Forelimb muscle (tissue), 1 donor: ENCODE results near the gene EFNA4. TPM values are rescaled to one million over a fixed set of nuclear protein-coding genes. Genes with fewer than 3 reads are reported as not detected.

Experiments
- DNase-seq: peaks from one replicate; pipeline ENCODE4 v3.0.0-alpha.2; 2013; ENCODE audit warnings: low read depth
- polyA plus RNA-seq: library from polyadenylated mRNA; unstranded; fragments of 120-200 nt; gene quantifications from one replicate; pipeline ENCODE4 v1.2.1, GENCODE V29; 2013; ENCODE audit not compliant: insufficient read length

EFNA4 gene
- polyA plus RNA-seq, 1 donor: 6.5 TPM

DNA sequence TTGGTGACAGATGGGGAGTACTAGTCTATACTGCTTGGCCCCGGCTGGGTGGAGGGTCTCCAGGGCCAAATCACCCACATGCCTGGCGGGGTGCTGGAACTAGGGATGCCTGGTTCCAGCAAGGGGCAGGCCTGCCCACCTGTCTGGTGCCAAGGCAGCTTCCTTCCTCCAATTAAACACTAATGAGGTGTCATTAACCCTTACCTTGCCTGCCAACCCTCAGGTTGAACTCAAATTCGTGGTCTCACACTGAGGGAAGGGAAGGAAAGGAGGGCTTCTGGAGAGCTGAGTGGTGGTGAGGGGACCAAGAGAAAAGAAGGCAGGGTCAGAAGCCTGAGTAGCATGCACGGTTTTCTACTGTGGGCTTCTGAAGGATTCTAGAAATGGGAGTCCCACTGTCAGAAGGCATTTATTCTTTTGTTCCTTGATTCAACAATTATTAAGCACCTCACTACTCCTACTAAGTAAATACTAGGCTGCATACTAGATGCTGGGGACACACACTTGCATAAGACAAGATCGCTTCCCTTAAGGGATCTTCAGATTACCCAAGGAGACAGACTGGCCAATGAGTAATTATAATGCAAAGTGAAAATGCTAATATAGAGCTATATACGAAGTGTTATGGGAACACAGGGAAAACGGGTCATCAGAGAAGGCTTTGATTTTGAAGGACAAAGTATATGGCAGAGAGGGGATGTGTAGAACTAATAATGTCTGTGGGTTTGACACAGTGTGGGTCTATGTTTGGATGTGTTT, 9.2 kb downstream of the EFNA4 start:
- no peak for DNase-seq

DNA sequence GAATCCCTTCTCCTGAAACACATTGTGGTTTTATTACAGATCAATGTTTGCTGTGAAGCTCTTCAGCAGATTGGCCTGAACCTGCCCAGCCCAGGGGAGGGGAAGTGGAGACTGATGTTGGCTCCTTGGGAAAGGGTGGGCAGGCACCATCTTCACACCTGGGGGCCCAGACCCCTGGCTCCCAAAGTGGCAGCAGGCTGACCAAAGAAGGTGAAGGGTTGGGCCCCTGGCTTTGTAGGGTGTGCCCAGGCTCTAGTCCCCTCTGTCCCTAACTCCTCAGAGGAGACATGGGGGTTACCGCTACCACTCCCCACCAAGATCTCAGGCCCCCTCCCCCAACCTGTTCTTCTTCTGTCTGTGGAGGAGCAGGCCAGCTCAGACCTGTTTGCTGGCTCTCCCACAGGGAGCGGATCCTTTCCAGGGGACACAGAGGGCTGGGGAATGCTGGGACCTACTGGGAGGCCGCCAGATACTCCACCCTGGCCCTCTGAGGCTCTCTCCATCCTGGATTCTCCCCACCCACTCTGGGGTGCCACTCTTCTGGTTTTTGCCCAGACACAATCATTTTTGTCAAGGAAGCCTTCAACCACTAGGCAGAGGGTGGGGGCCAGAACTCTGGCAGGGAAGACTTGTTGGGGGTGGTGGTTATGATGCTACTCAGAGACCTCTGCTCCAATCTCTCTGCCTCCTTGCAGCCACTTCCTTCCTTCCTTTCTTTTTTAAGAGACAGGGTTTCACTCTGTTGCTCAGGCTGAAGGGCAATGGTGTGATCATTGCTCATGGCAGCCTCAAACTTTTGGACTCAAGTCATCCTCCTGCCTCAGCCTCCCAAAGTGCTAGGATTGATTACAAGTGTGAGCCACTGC, 10.1 kb downstream of the EFNA4 start:
- no peak for DNase-seq

DNA sequence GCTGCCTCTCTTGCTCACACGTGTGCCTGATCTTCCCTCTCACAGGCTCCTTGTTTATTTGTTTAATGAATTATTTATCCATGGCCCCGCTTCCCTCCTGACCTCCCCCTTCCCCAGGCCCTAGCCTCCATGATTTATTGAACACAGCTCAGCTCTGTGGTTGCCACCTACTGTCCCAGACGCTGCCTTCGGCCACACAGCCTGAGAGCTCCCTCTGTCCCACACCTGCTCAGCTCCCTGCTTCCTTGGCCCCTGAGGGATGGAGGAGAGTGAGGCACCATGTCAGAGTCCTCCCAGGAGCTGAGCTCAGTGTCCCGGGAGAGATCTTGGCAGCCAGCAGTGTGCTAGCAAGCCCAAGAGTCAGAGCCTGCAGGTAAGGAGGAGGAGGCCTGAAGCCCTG, 12.0 kb downstream of the EFNA4 start:
- no peak for DNase-seq

DNA sequence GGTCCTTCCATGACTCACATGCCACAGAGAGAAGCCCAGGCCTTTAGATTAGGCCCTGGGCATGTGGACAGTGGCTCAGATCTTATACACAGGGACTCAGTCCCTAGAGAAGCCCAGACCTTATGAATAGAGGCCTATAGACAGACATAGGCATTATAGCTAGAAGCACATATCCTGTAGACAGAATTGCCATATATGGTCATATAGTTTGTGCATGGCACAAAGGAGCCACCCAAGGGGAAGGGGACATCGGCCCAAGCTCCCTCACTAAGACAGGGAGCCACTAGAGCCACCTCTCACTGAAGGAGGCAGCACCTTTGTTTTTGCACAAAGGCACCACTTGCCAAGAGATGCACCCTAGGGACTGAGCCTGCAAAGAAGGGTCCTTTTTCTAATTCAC, 12.8 kb downstream of the EFNA4 start:
- no peak for DNase-seq

DNA sequence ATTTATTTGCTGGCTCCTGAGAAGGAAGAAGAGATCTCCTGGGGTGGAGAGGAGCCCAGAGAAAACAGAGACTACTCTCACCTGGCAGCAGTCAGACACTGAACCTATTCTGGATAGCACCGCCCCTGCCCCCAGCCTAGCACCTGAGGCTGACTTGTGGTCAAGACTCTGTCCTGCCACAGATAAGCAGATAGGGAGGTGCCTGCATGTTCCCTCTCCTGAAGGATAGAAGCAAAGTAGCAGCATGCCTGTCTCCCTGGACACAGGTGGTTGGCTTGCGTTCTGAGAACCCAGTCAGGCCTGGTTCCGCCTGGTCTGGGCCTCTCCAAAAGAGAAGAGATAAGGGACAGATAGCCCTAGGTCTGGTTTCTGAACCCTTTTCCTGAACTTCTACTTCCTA, 13.8 kb downstream of the EFNA4 start:
- no peak for DNase-seq

DNA sequence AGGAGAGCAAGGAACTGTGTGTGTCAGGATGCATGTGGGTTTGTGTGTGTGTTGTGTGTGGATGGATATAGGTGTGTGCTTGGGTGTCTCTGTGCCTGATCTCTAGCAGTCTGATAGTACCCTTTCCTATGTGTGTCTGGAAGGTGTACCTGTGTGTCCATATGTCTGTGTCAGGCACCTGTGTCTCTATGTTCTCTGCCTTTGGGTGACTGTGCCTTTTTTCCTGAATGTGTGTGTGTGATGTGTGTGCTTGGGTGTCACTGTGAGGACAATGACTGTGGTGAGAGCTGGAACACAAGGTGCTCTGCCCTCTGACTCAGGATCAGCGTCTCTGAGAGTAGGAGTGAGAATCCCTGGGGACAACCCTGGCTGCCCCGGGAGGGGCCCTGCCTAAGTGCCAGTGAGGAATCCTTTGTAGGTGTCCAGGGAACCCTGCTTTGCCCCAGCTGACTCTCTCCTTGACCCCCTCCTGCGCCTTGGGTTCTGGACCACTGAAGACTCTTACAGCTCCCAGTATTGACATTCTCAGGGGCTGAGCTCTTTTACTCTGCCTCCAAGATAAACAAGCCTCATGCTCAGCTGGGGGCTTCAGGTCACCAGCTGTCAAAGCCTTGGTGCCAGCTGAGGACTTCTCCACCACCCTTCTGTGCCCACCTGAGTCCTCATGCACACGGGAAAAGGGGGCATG, 14.4 kb downstream of the EFNA4 start:
- no peak for DNase-seq

DNA sequence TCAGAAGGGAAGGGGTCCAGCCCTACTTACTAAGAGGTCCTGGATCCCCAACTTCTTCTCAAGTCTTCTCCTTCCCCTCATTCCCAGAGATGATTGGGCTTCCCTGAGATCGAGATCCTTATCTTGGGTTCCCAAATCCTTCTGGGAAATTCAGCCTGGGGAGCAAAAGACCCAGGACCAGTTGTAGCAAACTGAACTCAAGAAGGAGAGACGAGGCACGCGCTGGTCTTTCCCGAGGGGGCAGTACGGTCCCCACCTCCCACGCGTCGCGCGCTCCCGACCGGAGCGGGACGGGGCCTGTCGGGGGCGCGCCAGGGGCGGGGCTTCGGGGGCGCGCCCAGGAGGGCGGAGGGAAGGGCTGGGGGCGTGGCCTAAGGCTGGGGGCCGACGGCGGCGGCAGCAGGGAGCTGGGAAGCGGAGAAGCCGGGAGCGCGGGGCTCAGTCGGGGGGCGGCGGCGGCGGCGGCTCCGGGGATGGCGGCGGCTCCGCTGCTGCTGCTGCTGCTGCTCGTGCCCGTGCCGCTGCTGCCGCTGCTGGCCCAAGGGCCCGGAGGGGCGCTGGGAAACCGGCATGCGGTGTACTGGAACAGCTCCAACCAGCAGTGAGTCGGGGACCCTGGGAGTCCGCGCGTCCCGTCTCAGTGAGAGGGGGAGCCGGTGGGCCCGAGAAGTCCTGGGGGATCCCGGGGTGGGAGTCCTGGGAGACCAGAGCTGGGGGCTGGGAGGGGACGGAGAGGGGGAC, 15.1 kb downstream of the EFNA4 start, which contains the start of gene EFNA3:
EFNA3 (plus strand) TSS at position 369 of the 741 bp plus-strand sequence; CDS start at position 474, 105 bp downstream.
- DNase-seq: no peak

DNA sequence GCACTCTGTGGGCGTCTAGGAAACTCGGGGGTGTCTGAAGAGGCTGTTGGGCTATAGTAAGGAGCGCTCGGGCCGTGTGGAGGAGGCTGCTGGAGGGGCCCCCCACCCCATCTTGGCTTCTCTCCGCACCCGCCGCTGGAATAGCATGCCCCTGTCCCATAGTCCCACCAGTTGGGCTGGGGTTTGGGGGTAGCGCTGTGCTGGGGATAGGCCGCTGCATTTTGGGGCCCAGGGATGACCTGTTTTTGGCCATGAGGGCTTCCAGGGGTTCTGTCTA, 15.6 kb downstream of the EFNA4 start:
- no peak for DNase-seq

DNA sequence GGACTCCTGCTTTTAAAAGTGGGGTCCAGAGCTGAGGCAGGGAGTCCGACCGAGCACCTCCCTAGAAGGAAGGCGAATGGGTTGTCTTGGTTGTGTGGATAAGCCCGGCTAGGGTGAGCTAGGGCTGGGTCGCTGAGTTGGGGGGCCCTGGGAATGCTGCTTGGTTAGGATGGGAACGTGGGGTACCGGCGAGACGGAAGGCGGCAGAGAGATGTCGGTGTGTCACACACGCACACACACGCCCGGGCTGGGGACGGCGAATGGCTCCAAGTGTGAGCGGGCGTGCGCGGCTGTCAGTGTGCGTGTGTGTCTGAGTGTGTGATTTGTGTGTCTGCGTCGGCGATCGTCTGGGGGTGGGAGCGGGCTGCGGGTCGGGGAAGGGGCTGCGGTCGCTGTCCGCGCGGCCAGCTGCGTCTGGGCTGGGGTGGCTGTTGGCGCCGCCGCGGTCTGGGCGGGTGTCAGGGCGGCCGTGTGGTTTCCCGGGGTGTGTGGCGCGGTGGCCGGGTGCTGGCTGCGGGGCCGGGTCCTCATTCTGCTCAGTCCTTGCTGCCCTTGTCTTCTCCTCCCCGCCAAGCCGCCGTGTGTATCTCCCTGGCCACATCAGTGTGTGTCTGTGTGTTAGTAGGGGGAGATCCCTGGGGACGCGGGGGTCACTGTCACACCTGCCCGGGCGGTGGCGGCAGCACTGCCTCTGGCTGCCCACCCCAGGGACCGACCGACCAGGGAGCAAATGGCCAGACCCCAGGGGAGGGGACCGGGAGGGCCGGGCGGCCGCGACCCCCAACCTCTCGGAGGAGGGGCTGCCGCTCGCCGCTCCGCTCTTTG, 16.2 kb downstream of the EFNA4 start:
- DNase-seq: no peak

DNA sequence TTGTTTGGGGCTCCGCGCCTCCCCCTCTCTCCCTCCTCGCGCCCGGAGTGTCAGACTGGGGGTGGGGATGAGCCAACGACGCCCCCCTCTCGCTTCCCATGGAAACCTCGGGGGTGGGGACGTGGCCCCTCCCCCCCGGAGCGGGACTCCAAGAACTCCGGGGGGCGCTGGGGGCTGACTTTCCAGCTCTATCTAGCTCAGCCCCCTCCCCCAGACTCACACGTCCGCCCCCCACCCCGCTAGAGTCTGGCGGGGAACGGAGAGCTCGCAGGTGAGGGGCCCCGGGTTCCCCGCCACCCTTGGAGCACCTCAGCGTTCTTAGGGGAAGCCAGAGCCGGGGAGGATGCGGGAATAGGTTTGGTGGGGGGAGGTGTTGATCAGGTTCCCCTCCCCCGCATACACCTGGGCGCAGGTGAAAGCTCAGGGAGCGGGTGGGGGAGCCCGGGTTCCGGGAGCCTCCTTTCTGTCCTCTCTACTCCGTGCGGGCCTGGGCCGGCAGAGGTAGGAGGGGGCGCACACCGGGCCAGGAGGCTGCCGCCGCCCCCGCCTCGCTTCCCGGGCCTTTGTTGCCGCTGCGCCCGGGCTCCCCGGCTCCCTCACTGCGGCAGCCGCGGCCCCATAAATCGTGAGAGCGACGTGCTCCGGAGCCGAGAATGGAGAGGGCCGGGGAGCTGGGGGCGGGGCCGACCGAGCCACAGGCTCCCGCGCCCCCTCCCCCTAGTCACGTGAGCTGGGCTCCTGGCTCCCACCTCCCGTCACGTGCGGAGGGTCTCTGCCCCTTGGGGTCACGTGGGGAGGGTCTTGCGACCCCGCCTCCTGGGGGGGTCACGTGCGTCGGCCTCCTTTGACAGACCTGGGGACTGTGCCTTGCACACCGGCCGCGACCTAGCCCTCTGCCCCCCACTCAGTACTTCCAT, 17.0 kb downstream of the EFNA4 start:
- no peak for DNase-seq

DNA sequence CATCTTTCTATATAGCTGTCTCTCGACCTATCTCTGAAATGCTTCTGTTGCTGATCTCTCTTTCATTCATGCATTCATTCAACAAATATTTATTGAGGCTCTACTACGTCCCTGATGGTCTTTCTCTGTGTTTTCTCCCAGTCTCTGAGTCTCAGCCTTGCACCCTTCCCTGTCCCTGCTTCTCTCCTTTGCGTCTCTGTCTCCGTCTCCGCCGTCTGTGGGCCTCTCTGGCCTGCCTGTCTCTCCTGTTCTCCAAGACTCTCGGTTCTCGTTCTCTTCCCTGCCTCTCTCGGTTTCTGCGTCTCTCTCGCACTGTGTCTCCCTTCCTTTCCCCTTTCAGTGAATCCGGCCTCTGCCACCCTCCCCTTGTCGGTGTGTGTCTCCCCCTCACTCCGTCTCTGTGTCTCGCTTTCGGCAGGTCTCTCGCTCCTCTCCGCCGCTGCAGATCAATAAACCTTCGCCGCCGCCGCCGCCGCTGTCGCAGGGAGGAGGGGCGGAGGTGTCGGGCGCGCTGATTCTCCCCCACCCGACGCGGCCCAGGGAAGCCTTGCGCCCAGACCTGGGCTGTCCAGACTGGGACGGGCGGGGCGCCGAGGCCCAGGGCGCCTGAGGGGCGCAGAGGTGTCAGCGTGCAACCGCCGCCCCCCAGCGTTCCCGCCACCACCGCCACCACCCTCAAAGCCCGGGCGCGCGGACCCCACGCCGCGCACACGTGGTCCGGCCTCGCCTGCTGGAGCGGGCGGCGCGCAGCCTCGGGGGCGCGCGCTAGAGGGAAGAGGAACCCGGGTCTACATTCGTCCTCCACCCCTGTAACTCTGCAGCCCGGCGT, 18.1 kb downstream of the EFNA4 start:
- no peak for DNase-seq

DNA sequence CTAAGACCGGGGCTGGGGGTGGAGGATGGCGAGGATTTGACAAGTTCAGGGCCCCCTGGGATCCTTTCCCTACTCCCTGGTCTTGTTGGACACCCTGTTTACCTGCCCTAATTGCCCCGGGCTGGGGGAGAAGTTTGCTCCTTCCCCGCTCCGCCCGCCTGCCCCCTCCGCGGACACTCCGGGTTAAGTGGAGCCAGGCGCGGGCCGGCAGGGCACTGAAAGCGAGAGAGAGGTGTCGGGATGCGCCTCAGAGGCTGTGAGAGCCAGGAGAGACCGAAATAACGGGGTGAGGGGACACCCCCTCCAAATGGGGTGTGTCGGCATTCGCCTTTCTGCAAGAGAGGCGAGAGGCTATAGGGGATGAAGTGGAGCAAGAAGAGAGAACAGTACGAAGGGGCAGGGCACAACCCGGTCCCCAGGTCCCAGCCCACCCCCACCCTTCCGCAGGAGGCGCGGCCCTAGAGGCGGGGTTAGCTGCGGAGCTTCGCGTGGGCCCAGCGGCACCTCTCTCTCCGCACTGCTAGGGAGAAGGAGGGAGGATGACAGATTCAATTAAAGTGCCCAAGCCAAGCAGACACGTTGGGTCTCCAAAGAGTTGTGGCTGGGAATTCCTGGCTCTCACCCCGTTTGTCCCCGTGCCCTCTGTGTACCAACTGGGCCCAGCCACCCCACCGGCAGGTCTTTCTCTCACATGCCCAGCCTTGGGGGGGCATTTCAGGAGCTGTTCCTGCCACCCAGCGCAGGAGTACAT, 18.9 kb downstream of the EFNA4 start:
- no peak for DNase-seq

DNA sequence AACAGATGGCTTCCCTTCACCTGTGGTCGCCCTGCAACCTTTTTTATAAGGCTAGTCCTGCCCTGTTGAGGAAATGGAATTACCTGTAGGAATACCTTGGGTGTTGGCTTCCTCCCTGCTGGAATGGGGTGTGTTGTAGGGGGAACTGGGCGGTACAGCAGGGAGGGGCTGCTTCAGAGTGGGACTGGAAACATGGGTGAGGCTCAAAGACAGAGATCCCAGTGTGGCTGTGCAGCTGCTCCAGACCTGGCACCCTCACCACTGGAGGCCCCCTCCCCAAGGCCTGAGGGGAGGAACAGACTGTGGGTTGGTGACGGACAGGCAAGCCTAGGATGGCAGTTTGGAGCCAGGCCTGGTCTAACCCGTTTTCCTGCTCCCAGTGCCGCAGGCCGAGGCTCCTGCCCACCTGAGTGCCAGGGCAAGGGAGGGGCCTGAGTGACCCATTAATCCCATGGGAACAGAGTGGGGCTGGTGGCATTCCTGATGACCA, 19.6 kb downstream of the EFNA4 start:
- no peak for DNase-seq

DNA sequence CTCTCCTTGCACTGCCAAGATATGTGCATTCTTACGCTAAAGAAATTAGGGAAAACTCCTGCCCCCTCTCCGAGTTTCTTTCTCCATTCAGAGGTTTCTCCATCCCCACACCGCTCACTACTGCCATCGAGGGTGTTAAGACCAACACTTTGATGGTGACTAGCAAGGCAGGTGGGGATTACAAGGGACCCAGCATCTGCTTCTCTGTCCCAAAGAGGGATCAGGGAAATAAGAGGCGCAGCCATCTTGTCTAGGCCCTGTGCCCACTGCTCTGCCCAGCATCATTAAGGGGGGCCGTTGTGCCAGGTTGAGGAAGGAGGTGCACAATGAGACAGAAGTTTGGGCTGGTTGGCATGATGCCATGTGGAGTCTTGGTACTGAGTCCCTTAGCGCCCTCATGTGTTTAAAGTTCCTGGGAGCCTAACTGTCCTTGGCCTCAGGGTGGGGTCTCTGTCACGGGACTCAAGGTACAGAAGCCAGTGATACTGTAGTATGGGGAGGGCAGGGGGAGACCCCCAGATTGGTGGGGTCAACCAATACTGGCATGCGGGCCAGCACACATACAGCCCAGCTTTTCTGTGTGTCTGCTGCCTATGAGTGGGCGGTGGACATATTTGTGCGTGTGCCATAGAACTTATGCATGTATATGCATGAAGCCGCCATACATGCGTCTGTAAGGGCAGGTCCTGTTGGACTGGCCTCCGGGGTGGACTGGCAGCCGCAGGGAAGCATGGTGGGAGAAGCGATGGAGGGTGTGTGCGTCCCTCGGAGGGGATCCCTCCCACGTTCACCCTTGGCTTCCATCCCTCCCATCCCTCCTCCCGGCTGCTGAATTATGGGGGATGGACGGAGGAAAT, 20.6 kb downstream of the EFNA4 start:
- no peak for DNase-seq

DNA sequence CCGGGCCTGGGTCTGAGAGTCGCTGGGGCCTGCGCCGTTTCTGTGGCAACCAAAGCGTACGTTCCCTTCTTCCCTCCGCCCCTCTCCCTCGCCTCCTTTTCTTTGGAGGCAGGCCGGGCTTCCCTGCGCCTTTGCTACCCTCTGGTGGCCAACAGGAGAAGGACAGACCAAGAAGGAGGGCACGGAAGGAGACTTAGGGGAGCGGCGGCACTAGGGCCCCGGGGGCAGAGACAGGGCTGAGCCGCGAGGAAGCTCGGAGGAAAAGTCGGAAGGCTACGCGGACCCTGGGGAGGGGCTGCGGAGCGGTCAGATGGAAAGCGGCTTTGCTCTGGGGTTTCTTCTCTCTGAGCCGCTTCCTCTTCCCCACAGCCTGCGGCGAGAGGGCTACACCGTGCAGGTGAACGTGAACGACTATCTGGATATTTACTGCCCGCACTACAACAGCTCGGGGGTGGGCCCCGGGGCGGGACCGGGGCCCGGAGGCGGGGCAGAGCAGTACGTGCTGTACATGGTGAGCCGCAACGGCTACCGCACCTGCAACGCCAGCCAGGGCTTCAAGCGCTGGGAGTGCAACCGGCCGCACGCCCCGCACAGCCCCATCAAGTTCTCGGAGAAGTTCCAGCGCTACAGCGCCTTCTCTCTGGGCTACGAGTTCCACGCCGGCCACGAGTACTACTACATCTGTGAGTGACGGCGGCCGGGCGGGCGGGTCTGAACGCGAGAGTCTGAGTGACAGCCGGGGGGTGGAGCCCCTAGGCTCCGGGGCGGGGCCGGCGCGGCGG, 21.4 kb downstream of the EFNA4 start:
- DNase-seq: peak; percentile 86

DNA sequence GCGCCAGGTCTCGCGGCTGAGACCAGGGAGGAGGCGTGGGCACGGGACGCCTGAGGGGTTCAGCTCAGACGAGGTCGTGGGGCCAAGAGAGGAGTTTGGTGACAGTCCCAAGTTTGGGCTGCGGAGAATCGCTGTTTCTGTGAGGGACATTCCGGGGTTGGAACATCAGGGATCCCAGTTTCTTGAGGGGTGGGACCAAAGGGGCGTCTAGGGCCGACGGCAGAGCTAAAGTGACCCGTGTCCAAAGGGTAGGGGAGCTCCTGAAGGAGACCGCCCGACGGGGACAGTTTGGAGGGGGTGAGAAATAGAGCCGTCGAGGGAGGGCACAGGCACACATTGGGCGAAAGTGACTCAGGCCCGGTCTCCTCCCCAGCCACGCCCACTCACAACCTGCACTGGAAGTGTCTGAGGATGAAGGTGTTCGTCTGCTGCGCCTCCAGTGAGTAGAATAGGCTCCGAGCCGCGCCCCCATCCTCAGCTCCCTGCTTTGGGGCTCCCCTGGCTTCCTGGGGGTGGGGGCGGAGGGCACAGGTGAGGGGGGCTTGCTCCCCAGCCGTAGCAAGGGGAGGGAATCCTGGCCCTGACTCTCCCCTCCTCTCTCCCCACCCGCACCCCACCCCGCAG, 22.1 kb downstream of the EFNA4 start:
- no peak for DNase-seq
